ENCODE results near the gene ZNF789.

GRCh38 chr7:99504603-99505323, 32.1 kb downstream of the ZNF789 start, which contains the start of gene ZKSCAN5:
- TF ChIP-seq CTCF (IDR thresholded peaks at IDR 0.05), result no peak
- TF ChIP-seq POLR2AphosphoS5 (IDR thresholded peaks at IDR 0.05; ENCODE audit: insufficient read depth in 1 of 2, low read depth in 1 of 2), result peak; percentile 82 to 83
- no peak for TF ChIP-seq POLR2A (IDR thresholded peaks at IDR 0.05)

Data from vagina (tissue), 2 donors.